Ovary (tissue), 3 donors: ENCODE results near the gene CEP57L1.

Experiments
- CTCF ChIP-seq, 3 donors: fragments of 450-650 bp in 2 of 3; fragments of 200-600 bp in 1 of 3; IDR thresholded peaks; one replicate each; pipeline versions ENCODE4 v1.5.1 to v1.8.0; 2016 to 2022; ENCODE audit warnings: antibody characterized with exemption in 3 of 3, mild to moderate bottlenecking in 1 of 3
- POLR2A ChIP-seq: fragments of 450-650 bp; IDR thresholded peaks from one replicate; pipeline ENCODE4 v1.6.1; 2017; ENCODE audit warnings: antibody characterized with exemption, mild to moderate bottlenecking, moderate library complexity
- donor health status: DM: no; HTN: no; CAD: no.

GRCh38 chr6:109059153-109059552 lies 36.2 kb upstream of the CEP57L1 start:
- TF ChIP-seq CTCF (IDR thresholded peaks at IDR 0.05): no peak
- TF ChIP-seq POLR2A: no peak
